HG03442 (cell line): ENCODE measurements around the gene GPALPP1.
"Not testable (repeated sequence)": the region's sequence is repeated elsewhere in the genome, so short reads cannot be mapped to it uniquely, and the experiment has no call there.

Experiments
- ATAC-seq: cut with Tn5 transposase; IDR thresholded peaks from one replicate; pipeline ENCODE4 v1.9.1; 2021; ENCODE audit warnings: mild to moderate bottlenecking, moderate library complexity; ENCODE audit not compliant: unreplicated experiment

GPALPP1 gene

DNA sequence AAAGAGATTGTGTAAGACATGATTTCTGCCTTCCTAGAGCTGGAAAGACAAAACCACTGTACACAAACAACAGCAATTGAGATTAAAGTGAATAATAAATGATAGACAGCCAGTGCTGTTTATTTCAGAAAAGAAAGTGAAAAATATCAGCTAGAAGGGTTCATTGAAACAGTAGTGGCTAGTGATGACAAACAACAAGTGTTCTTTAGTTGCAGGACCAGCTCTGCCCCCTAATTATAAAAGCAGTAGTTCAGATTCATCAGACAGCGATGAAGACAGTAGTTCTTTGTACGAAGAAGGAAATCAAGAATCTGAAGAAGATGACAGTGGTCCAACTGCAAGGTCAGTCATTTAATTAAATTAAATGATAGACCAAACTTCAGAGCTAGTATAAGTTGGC is 14.8 kb downstream of the GPALPP1 start:
- ATAC-seq: no peak

DNA sequence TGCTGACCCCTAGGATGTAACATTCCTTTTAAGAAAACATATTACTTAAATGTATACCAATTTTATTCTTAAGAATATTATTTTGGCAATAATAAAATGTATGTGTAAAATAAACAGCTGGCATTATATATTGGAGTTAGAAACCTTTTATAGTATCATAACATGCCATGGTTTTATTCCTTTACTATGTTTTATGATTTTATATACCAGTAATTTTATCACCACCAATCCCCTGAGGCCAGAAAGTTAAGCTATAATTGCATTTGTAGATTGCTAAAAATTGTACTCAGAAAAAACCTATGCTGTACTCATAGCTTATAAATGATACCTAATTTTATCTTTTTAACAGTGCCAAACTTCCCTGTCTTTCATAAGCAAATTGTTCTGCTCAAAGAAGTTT is 17.9 kb downstream of the GPALPP1 start:
- ATAC-seq: no peak

DNA sequence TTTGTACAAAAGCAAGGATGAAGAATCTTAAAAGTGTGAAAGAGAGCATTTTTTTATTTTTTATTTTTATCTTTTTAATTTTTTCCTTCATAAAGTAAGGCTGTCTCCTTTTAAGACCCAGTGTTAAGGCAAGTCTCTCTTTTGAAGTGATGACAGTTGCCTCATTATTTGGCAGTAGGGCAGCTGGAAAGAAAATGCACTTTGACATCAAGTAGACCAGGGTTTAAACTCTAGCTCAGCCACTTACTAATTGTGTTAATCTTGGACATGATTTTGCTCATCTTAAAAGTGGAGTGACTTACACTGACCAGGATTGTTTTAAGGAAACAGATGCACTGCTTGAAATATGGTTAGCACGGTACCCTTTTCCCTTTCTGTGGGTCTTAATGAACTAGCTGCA is 18.5 kb downstream of the GPALPP1 start:
- ATAC-seq: no peak

DNA sequence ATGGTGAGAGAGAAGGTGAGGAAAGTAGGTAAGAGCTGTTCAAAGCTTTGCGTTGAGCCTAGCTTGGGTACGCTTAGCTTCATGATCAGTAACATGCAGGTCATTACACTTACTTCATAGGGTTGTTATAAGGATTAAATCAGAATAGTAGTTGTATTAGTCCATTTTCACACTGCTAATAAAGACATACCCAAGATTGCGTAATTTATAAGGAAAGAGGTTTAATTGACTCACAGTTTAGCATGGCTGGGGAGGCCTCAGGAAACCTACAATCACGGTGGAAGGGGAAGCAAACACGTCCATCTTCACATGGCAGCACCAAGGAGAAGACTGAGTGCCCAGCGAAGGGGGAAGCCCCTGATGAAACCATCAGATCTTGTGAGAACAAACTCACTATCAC is 21.9 kb downstream of the GPALPP1 start:
- ATAC-seq: no peak

DNA sequence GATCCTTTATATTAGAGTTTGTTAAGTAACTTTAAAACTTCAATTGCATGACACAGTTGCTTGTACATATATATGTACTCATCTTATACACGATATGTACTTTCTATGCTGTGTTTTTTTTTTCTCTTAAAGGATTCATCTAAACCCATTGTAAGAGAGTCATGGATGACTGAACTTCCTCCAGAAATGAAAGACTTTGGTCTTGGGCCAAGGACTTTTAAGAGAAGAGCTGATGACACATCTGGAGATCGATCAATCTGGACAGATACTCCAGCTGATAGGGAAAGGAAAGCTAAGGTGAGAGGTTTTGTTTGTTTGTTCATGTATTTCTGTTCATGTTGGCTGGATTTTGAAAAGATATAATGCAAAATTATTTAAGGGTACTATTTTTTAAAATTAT is 26.0 kb downstream of the GPALPP1 start:
- ATAC-seq: no peak

DNA sequence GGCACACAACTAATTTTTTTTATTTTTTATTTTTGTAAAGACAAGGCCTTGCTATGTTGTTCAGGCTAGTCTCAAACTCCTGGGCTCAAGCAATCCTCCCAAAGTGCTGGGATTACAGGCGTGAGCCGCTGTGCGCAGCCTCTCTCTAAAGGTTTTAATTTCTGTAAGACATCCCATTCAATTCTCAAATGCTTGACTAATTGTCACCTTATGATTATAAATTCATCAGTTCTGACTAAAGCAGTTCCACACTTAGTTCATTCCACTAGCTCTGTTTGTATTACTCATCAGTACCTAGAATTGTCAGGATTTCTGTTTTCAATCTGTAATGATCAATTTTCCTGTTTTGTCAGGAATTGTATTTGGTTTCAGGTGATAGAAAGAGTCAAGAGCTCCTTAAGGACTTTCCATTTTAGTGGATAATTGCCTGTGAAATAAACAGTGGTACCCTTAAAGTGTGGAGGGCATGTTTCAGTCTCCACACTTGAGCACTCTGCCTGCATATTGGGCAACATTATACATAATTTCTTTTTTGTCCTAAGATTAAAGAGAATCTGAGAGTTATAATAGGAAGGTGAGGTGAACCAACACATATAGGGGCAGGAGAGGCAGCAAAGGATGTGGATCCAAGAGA is 27.6 kb downstream of the GPALPP1 start:
- no peak for ATAC-seq

DNA sequence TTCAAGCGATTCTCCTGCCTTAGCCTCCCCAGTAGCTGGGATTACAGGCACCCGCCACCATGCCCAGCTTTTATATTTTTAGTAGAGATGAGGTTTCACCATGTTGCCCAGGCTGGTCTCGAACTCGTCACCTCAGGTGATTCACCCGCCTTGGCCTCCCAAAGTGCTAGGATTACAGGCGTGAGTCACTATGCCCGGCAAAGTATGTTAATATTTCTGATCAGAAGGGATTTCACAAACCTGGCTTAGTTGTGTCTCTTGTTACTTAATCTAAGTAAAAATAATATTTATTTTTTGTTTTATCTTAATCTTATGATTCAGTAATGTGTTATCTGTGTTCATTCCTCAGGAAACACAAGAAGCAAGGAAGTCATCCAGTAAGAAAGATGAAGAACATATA is 30.6 kb downstream of the GPALPP1 start:
- not testable (repeated sequence) for ATAC-seq

DNA sequence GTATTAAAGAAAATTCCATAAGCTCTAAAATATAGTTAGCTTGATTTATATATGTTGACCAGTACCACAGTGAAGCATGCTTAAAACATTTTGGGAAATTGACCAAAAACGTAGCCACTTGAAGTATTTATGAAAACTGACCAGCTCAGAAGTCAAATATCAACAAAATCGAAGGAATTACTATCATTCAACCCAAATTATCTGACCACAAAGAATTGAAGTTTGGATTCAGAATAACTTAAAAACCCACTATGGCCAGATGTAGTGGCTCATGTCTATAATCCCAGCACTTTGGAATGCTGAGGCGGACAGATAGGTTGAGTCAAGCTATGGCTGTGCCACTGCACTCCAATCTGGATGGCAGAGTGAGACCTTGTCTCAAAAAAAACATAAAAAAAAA is 31.9 kb downstream of the GPALPP1 start:
- no peak for ATAC-seq

DNA sequence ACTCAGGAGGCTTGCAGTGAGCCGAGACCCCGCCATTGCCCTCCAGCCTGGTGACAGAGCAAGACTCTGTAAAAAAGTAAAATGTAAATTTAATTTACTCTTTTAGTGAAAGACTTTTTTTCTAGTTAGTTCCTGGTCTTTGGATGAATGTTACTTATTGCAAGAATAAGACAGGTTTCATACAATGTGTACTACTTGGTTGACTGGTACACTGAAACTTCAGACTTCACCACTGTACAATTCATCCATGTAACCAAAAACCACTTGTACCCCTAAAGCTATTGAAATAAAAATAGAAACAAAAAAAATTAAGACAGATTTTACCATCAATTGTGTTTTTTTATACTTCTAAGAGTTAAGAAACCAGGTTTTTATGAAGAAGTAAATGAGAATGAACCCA is 35.5 kb downstream of the GPALPP1 start:
- ATAC-seq: no peak

DNA sequence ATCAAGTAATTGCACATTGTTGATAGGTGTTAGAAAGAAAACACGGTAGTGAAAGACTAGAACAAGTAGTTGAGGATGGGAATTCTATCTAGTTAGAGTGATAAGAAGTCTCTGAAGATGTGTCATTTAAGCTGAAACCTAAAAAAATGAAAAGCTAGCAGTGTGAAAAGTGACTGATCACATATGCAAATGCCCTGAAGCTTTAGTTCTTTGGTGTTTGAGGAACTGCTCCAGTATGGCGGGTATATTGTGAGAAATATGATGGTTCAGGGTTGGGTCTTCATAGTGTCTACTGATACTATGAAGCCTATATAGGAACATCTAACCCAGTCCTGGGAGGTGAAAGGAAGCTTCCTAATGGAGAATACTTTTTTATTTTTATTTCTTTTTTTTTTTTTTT is 45.0 kb downstream of the GPALPP1 start:
- ATAC-seq: no peak

DNA sequence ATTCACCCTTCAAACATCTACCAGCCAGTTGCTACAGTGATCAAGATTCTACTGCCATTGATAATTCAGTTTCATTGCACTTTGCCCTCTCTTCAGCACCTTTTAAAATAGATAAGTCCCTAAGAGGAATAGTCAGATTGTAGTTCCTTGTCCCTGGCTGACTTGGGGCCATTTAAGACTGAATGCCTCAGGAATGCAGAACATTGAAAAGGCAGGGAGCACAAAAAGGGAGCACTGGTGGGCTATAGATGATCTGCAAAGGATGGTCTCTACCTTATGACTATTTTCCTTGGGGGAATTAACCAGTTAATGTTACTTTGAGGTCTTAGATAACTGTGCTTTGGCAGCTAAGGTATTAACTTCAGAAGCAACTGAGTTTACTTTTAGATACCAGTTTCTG is 46.9 kb downstream of the GPALPP1 start:
- no peak for ATAC-seq

DNA sequence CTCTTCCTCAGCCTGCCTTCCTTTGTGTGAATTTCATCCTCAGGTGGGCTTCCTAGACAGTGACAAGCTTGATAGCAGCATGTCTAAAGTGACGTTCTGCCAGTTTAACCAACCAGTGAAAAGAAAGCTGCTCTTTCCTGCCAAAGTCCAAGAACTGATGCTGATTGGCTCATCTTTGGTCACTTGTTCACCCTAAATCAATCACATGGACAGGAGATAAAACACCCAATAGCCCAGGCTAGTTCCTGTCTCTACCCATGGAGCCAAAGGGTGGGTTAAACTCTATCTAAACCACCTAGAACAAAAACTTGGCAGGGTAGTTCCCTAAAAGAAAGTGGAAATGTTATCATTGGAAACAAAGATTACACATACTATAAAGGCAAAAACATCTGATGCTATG is 50.8 kb downstream of the GPALPP1 start:
- ATAC-seq: no peak

DNA sequence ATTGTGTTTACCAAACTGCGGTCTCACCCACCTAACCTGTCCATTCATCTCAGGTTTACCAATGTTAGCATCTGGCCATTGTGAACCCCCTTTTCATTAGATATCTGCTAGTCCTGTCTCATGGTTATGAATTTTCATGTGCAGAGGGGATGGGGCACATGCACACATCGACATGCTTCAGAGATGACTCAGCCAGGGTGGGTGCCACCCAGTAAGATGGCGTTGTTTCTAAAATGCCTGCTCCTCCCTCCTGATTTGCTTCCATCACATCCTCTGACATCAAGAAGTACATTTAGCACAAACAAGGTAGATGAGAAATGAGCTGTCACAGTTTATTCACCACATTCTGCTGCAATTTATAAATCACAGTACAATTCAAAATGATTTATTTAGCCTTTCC is 51.3 kb downstream of the GPALPP1 start:
- ATAC-seq: no peak

DNA sequence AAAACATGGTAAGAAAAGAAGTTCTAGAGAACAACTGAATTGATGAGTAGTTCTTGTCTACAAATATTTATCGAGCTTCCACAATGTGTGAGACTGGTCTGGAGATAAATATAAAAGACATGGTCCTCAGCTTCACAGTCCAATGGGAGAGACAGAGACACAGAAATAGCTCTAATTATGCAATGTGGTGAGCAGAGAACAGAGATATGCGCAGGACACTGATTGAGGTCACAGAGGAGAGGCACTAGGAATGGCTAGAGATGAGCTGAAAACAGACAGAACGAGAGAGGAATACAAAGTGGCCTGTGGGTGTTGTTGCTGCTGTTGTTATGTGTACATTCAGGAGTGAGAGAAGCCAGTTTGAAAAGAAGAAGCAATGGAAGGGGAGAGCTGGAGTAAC is 53.2 kb downstream of the GPALPP1 start:
- no peak for ATAC-seq

DNA sequence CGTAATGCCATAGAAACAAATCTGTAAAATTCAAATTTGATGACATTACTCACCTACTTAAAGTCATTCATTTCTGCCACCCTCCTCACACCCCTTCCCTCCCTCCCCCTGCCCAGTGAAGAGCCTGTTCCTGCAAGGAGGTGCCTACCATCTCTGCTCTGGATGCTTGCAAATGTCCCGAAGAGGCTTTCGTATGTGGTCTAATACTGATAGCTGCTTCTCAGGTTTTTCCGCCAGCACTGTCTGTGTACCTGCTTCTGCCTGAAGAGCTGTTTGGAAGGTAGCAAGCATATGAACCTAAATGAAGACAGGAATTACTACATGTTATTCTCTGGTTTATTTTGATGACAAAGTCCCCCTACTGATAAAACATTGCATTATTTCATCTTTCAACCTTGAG is 57.1 kb downstream of the GPALPP1 start:
- ATAC-seq: no peak

DNA sequence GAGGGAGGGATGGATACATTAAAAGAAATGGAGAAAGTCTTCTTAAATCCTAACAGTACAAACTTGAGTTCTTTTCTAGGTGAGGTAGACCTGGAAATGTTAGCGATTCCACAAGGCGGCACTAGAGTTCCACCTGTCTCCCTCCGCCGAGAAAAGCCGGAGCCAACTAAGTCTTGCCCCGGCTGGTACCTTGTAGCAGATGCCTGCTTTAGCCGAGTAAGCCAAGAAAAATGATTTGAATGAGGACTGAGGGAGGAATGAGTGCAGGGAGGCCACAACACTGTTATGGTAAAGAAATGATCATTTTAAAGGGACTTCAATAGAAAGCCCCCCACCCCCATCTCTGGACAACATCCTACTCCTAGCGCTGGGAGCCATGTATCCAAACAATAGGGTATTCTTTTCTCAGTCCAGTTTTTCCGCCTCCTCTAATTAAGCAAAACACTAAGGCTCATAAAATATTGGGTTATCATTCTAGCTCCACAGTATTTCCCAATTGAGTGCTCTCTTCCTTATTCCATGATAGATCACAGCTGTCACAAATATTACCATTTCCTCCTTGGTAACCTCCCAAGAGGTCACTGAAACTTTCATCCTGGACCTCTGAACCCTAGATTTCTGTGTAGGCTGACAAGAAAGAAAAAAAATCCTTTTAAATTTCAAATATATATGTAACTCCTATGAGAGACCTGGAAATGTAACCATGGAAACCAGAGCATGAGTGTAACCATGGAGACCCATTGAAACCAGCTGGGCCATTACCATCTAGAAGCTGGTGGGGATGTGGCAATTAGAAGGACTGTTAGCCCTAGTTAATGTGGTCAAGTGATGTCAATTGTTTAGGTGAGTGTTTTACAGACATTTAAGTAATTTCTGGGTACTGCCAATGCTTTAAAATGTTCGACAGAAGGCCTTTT is 58.3 kb downstream of the GPALPP1 start:
- ATAC-seq: no peak

DNA sequence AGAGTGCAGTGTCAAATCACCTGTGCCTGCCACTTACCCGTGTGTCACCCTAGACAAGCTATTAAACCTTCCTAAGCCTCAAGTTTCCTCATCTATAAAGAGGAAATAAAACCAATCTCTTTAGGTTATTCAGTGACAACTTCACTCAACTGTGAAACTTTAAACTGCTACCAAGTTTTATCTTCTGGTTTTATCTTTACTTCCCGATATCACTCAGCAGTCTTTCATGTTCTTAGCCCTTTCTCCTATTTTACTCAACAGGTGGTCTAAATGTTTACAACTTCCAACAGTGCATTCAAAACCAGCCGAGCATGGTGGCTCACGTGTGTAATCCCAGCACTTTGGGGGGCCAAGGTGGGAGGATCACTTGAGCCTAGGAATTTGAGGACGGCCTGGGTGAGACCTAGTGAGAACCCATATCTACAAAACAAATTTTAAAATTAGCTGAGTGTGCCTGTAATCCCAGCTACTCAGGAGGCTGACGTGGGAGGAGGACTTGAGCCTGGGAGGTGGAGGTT is 59.6 kb downstream of the GPALPP1 start:
- no peak for ATAC-seq

DNA sequence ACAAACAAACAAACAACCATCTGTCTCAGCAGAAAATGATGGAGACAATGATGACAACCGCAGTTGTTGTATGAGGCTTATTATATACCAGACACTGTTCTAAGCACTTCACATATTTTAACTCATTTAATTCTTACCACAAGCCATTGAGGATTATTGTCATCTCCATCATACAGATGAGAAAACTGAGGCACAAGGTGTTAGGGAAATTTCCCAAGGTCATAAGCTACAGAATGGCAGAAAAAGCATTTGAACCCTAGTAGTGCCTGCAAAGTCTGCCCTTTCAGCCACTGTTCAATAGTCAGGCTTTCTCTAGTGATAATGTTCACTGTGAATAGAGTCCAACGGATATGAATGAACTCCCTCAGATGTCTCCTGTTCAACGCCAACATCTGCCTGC is 60.1 kb downstream of the GPALPP1 start:
- no peak for ATAC-seq

DNA sequence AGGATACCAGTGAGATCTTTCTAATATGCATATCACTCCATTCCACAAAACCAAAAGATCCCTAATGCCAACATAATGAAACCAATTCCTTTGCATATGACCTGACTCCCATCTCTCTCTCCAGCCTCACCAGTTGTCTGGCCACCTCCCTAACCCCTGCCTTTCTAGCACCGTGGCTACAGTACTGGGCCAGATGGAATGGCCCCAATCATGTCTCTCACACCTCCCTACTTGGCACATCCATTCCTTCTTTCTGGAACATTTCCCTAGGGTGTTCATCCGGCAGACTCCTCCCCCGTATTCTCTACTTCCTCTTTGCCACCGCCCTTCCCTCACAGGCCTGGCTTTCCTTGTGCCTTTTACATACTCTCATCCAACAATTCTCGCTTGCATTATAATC is 62.0 kb downstream of the GPALPP1 start:
- ATAC-seq: no peak

DNA sequence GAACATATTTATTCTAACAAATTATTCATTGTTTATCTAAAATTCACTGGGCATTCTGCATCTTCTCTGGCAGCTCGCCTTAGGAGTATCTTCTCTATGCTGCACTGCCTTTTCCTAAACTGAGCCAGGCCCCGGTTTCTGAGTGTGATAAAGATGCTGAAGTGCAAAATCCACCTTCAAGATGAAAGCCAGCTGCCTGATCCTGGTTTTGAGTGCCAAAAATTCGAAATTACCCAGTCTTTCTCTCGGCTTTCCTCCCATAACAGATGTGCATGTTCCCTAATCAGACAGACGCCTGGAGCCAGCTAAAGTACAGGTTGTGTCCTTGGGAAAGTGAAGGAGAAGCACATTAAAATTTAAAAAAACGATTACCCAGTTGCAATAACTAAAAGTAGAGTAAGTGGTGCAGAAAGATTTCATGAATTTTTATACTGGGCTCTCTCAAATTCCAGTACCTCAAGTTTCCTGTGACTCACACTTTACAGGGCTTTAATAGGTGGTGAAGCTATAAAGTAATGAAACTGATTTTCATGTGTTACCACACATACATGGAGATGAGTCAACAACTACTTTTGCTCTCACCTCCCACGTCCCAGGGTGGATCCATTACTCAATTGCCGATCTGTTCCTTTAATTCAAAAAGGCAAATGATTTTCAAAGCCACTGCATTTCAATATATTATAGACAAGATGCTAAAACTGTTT is 66.0 kb downstream of the GPALPP1 start:
- ATAC-seq: peak; percentile 93

DNA sequence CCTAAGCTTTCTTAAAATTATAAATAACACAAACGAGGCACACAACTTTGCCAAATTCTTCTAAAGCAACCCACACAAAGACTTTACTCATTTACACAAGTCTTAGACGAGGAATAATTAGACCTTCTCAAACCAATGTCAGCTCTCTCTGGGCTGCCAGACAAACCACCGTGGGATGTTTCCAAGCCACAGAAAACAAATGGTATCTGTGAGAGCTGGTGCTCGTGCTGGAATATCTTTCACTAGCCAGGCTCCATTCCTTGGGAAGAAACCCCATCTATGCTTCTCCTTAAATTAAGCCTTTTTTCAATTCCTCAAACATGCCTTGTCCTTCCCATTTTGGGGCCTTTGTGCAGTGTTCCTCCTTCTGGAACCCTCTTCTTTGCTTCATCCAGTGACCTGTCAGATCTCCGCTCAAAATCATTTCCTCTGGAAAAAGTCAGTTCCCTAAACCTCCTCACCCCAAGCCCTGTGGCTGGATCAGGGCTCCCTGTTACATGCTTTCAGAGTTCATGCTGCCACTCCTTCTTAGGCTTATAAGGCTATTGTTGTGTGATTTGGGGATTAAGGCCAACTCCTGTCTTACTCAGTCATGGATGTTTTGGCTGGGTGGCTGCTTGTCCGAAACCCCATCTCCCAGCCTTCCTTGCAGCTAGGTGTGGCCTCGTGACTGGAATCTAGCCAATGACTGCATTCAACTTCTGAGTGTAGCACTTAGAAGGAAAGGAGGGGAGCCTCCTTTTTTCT is 66.7 kb downstream of the GPALPP1 start:
- peak; percentile 22 for ATAC-seq
